GM18858 (cell line): ENCODE data around the gene EXOG.

Experiments
- ATAC-seq: cut with Tn5 transposase; IDR thresholded peaks from one replicate; pipeline ENCODE4 v1.9.1; 2021; ENCODE audit not compliant: unreplicated experiment

Gene EXOG

GRCh38 chr3:38543586-38543985 lies 47.4 kb downstream of the EXOG start:
- ATAC-seq: no peak

DNA sequence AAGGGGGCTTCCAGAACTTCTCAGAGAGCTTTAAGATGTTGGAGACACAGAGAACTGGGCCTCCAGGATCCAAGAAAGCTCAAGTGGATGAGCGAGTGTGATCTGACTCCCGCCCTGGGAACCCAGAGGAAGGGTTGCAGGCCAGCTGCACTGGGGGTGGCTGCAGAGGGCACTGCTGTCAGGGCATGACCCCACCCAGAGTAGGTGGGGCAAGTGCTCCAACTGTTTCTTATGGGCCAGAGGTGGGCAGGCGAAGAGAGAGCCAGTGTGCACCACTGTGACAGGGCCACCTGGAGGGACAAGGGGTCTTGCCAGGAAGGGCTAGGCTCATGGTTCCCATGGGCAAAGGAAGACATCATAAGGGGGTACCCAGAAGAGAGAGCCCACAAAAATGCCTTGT lies 48.8 kb downstream of the EXOG start:
- ATAC-seq: no peak

GRCh38 chr3:38545550-38545949 lies 49.4 kb downstream of the EXOG start:
- ATAC-seq: no peak

DNA sequence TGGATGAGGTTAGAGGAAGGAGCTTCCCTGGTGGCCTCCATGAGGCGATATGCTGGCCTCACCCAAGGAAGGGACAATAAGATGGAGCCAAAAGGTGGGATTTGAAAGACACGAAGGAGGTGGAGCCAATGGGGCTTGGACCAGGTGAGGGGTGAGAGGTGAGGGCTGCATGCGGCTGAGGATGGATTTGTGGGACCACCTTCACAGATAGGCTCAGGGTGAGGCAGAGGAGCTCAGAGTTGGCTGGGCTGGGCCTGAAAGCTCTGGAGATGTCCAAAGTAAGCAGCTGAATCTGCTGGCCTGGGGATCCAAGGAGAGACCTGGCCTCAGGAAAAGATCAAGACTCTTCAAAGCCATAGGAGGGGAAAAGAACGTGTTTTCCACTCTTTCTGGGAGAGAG lies 49.8 kb downstream of the EXOG start:
- ATAC-seq: no peak

- ATAC-seq: no peak
Measured at GRCh38 chr3:38548154-38548931, 52.2 kb downstream of the EXOG start.

DNA sequence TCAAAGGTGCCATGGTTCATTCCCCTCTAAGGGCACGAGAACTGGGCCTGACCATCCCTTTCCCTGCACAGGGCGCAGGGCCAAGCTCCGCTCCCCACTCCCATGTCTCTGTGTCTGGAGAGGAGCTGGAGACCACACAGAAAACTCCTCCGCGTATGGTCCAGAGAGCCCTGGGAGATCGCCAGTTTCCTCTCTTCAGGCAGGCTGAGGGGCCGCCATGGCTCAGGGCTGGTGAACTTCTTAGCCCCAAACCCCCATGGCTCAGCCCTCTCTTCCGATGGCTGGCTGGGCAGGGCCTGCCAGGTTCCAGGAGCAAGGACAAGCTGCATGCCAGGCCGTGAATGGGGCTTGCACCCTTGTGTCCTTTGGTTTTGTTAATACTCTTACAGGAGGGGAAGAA lies 52.9 kb downstream of the EXOG start:
- no peak for ATAC-seq

DNA sequence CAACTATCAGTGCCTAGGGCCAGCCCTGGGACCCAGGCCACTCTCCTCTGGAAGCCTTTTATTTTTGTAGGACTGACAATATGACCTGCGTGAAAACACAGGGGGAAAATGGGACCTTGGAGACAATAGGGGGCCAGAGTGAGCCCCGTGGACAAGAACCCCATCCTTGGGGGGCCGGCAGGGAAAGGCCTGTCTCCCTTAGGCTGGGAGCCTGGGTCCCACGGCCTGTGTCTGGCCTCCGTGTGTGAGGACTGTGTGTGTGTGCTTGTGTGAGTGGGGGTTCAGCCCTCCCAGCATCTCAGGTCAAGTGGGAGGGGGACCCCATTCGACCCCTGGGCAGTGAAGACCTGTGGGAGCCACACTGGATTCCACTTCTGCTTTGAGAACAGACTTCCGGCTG lies 53.3 kb downstream of the EXOG start:
- no peak for ATAC-seq

GRCh38 chr3:38549957-38550840 lies 54.1 kb downstream of the EXOG start:
- ATAC-seq: no peak

- no peak for ATAC-seq
Measured at GRCh38 chr3:38551026-38551832, 55.1 kb downstream of the EXOG start.

GRCh38 chr3:38552364-38552763 lies 56.2 kb downstream of the EXOG start:
- ATAC-seq: no peak

- no peak for ATAC-seq
Measured at GRCh38 chr3:38553071-38553470, 56.9 kb downstream of the EXOG start.

- no peak for ATAC-seq
Measured at GRCh38 chr3:38554127-38554827, 58.1 kb downstream of the EXOG start.

- no peak for ATAC-seq
Measured at GRCh38 chr3:38555149-38555840, 59.2 kb downstream of the EXOG start.

DNA sequence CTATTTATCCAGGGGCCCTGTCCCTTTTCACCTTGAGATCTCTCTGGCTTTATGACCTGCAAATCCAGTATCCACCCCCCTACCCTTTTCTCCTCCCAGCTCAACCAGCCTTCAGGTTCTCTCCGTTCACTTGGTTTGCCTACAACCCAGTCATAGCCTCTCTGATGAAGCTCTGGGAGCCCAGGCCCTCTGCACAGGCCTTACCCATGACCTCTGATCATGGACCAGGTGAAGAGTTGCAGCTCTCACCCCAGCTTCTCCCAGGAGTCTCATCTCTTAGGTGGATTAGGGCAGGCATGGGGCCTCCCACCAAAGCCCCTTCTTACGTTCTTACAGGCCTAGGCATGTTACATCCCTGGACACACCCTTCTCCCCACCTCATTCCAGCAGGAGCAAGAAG lies 59.8 kb downstream of the EXOG start:
- ATAC-seq: no peak

GRCh38 chr3:38556640-38557358 lies 60.7 kb downstream of the EXOG start:
- no peak for ATAC-seq

- ATAC-seq: no peak
Measured at GRCh38 chr3:38558864-38559263, 62.7 kb downstream of the EXOG start.

GRCh38 chr3:38560284-38560683 lies 64.1 kb downstream of the EXOG start:
- no peak for ATAC-seq

- ATAC-seq: no peak
Measured at GRCh38 chr3:38560996-38561717, 65.0 kb downstream of the EXOG start.
